Effector memory CD4-positive, alpha-beta T cell (primary cell): Measurements from ENCODE around the gene TCN2.
"Not testable (repeated sequence)": the region's sequence is repeated elsewhere in the genome, so short reads cannot be mapped to it uniquely, and the experiment has no call there.

ENCODE experiments used
- DNase-seq, 3 donors: peaks; one replicate each; pipeline ENCODE4 v3.0.0-alpha.2; 2020
- H3K27ac ChIP-seq: 2 replicates; pipeline ENCODE4 v1.7.0; 2013; ENCODE audit warnings: mild to moderate bottlenecking, low read length, moderate library complexity; ENCODE audit not compliant: insufficient read depth, poor library complexity, severe bottlenecking
- H3K27me3 ChIP-seq: replicated peaks from 2 replicates; pipeline ENCODE4 v1.7.0; 2013; ENCODE audit warnings: mild to moderate bottlenecking, low read length; ENCODE audit not compliant: insufficient read depth, control insufficient read depth, poor library complexity, severe bottlenecking
- H3K36me3 ChIP-seq: 2 replicates; pipeline ENCODE4 v1.7.0; 2013; ENCODE audit warnings: mild to moderate bottlenecking, low read length, moderate library complexity; ENCODE audit not compliant: control insufficient read depth, insufficient read depth
- H3K4me1 ChIP-seq: 2 replicates; pipeline ENCODE4 v1.7.0; 2013; ENCODE audit warnings: low read length, mild to moderate bottlenecking; ENCODE audit not compliant: control insufficient read depth, insufficient read depth, poor library complexity, severe bottlenecking
- H3K4me3 ChIP-seq: 2 replicates; pipeline ENCODE4 v1.7.0; 2013; ENCODE audit warnings: low read length, low read depth, mild to moderate bottlenecking; ENCODE audit not compliant: insufficient read depth, poor library complexity, severe bottlenecking
- H3K9me3 ChIP-seq: 2 replicates; pipeline ENCODE4 v1.7.0; 2013; ENCODE audit warnings: mild to moderate bottlenecking, low read length, moderate library complexity; ENCODE audit not compliant: control insufficient read depth

The TCN2 gene

GRCh38 chr22:30566125-30566524, 40.8 kb upstream of the TCN2 start:
- Histone ChIP-seq H3K4me1 (no peaks in the 10 kb centered on the region), H3K36me3 (no peaks in the 10 kb centered on the region), H3K4me3 (no peak overlapping the region), H3K9me3 (no peaks in the 10 kb centered on the region), H3K27me3 (no peaks in the 10 kb centered on the region), H3K27ac (no peak overlapping the region)
- no peak for DNase-seq

- H3K27me3 ChIP-seq = not testable (repeated sequence)
These were observed 39.7 kb upstream of the TCN2 start for GRCh38 chr22:30567277-30567676.

GRCh38 chr22:30568137-30568805, 38.7 kb upstream of the TCN2 start:
- H3K4me1 ChIP-seq = no peaks in the 10 kb centered on the region
- H3K27ac ChIP-seq = no peak overlapping the region
- H3K4me3 ChIP-seq = no peak overlapping the region
- no peaks in the 10 kb centered on the region for H3K9me3 ChIP-seq
- H3K36me3 ChIP-seq = no peaks in the 10 kb centered on the region
- no peaks in the 10 kb centered on the region for H3K27me3 ChIP-seq
- DNase-seq = no peak

More at GRCh38 chr22:30567277-30567676, 39.7 kb upstream of the TCN2 start:
- not testable (repeated sequence) for DNase-seq, H3K4me3 ChIP-seq, H3K9me3 ChIP-seq, H3K4me1 ChIP-seq, H3K27ac ChIP-seq, H3K36me3 ChIP-seq

- Histone ChIP-seq H3K4me1 (peaks cover 1% of the 10 kb centered on the region), H3K27ac (no peak overlapping the region), H3K36me3 (no peaks in the 10 kb centered on the region), H3K27me3 (no peaks in the 10 kb centered on the region), H3K4me3 (no peak overlapping the region), H3K9me3 (no peaks in the 10 kb centered on the region)
- DNase-seq = no peak
These were observed 37.2 kb upstream of the TCN2 start for GRCh38 chr22:30569674-30570202.

- peaks cover 16% of the 10 kb centered on the region for H3K36me3 ChIP-seq
- H3K27me3 ChIP-seq = no peaks in the 10 kb centered on the region
- no peak for DNase-seq
- no peak overlapping the region for H3K4me3 ChIP-seq
- no peaks in the 10 kb centered on the region for H3K9me3 ChIP-seq
- H3K4me1 ChIP-seq = peaks cover 5% of the 10 kb centered on the region
- H3K27ac ChIP-seq = no peak overlapping the region
These were observed 34.8 kb upstream of the TCN2 start for GRCh38 chr22:30572210-30572609.

GRCh38 chr22:30572840-30573593, 34.0 kb upstream of the TCN2 start:
- DNase-seq = no peak
- Histone ChIP-seq H3K4me3 (no peak overlapping the region), H3K4me1 (peaks cover 5% of the 10 kb centered on the region), H3K27me3 (no peaks in the 10 kb centered on the region), H3K27ac (no peak overlapping the region), H3K9me3 (no peaks in the 10 kb centered on the region), H3K36me3 (peaks cover 25% of the 10 kb centered on the region)

- Histone ChIP-seq H3K36me3 (peaks cover 31% of the 10 kb centered on the region), H3K27ac (no peak overlapping the region), H3K4me1 (peaks cover 5% of the 10 kb centered on the region), H3K4me3 (no peak overlapping the region), H3K27me3 (no peaks in the 10 kb centered on the region), H3K9me3 (no peaks in the 10 kb centered on the region)
- DNase-seq = no peak
These were observed 33.3 kb upstream of the TCN2 start for GRCh38 chr22:30573594-30574094.

- no peaks in the 10 kb centered on the region for H3K27me3 ChIP-seq
- peaks cover 5% of the 10 kb centered on the region for H3K4me1 ChIP-seq
- DNase-seq = no peak
- H3K9me3 ChIP-seq = no peaks in the 10 kb centered on the region
- no peak within 1 kb of the TSS for H3K27ac ChIP-seq
- peaks cover 37% of the 10 kb centered on the region for H3K36me3 ChIP-seq
- no peak within 1 kb of the TSS for H3K4me3 ChIP-seq
These were observed 32.6 kb upstream of the TCN2 start, which contains the start of gene GAL3ST1 for GRCh38 chr22:30574095-30574981. GAL3ST1 (minus strand) TSS chr22:30574665; CDS start chr22:30557392, 17,273 bp downstream.

GRCh38 chr22:30574997-30575671, 31.8 kb upstream of the TCN2 start:
- no peak overlapping the region for H3K27ac ChIP-seq
- DNase-seq = no peak
- H3K4me1 ChIP-seq = peaks cover 5% of the 10 kb centered on the region
- no peak overlapping the region for H3K4me3 ChIP-seq
- H3K9me3 ChIP-seq = no peaks in the 10 kb centered on the region
- no peaks in the 10 kb centered on the region for H3K27me3 ChIP-seq
- peaks cover 45% of the 10 kb centered on the region for H3K36me3 ChIP-seq
